ENCODE data around the gene NPFFR1.

NPFFR1 gene

DNA sequence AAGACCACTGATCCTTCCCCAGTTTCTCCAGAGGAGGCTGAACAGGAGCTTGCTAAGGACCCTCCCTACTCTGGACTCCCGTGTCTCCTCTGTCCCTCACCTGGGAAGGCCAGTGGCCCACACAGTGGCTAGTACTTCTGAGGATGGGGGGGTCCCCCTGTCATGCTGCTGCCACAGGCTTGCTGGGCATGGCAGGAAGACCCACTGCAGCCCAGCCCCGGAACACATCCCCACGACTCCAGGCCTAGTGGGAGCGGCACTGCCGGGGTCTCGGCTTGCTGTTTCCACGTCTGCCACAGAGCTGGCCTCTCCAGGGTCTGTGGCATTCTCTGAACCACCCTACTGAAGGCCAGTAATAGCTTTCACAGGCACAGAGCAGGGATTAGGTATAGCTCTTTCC lies 25.9 kb upstream of the NPFFR1 start (continued):
- no peak for TF ChIP-seq RBAK (tag by site-specific recombination; IDR thresholded peaks at IDR 0.05)

DNA sequence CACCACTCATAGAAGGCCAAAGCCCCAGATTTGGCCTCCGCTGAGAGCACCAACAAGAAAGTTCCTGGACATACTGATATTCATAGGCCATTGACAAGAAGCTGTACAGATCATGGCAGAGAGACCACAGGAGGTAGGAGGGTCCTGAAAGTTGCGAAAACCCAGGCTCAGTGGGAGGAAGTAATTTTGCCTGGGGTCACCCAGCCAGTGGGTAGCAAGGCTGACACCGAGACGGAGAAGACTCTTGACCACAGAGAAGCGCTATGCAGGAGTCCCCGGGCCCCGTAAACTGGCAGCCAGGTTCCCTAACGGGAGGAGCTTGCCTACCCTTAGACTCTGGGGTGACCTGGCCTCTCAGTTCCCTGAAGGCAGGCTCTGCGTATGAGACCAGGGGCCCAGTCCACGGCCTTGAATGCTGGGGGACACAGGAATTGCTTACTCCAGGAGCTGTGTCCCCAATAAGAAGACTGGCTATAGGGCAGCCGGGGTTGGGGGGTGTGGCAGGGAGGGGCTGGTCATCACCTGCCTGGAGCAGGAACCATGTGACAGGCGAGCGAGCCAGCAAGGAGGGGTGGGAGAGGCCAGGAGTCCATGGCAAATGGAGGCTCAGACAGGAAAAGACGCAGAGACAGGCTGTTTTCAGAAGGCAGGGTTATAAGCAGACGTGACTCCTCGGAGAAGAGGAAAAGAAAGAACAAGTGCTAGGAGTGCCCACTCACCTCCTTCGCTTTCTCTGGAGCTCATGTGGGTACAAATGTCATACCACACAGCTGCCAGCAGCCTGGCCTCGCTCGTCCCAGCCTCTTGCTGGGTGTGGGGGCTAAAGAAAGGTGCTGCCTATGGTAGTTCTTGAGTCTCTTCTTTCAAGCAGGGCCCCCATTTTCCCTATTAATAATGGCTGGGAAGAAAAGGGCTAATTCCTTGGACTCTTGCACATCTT lies 24.6 kb upstream of the NPFFR1 start:
- Histone ChIP-seq H3K9me3 (ENCODE audit: control insufficient read depth, insufficient read depth, low read depth, low read length) (no peaks in the 10 kb centered on the region), H3K36me3 (ENCODE audit: control insufficient read depth in 2 of 2, insufficient read depth in 1 of 2, low read length in 2 of 2) (no peaks in the 10 kb centered on the region), H3K27ac (ENCODE audit: extremely low read depth, low read depth, low read length) (no peak overlapping the region), H3K4me1 (ENCODE audit: control insufficient read depth, insufficient read depth, low read length) (no peaks in the 10 kb centered on the region), H3K4me3 (ENCODE audit: low read depth, low read length) (no peak overlapping the region)
- TF ChIP-seq KLF1 (tag by site-specific recombination; IDR thresholded peaks at IDR 0.05) (0 out of 2 replicates have a peak, but pooled peaks have one; percentile 11), SP7 (tag by site-specific recombination; IDR thresholded peaks at IDR 0.05) (no peak)
- ChIA-PET CTCF (no interaction called here), POLR2A (no interaction called here)

DNA sequence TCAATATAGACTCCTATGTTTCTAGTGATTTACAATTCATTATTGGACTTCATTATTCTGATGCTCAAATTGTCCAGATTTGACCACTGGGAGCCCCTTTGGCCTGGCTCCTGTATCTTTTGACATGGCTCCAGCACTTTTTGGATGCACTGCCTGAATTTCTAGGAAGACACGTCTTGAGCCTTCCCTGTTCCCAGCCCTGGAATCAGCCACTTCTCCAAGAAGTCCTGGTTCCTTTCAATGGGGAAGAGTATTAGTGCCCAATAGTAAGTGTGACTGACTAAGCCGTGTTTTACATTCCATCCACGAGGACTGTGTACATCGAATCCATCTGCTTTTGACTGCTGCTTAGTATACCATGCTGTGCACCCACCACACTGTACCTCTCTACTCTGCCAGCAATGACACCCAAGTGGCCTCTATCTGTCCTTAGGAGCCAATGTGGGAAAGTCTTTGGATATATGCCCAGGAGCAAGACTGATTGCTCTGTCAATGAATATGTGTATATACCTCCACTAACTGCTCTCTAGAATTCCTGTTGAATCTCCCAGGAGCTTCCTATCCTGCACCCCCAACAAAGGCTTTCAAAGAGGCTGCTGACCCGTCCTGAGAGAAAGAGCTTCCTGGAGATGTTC lies 23.2 kb upstream of the NPFFR1 start:
- ChIA-PET CTCF (no interaction called here), POLR2A (no interaction called here)
- Histone ChIP-seq H3K4me3 (ENCODE audit: low read depth, low read length) (no peak overlapping the region), H3K27ac (ENCODE audit: extremely low read depth, low read depth, low read length) (no peak overlapping the region), H3K36me3 (ENCODE audit: control insufficient read depth in 2 of 2, insufficient read depth in 1 of 2, low read length in 2 of 2) (no peaks in the 10 kb centered on the region), H3K9me3 (ENCODE audit: control insufficient read depth, insufficient read depth, low read depth, low read length) (no peaks in the 10 kb centered on the region), H3K4me1 (ENCODE audit: control insufficient read depth, insufficient read depth, low read length) (no peaks in the 10 kb centered on the region)
- TF ChIP-seq ZBTB21 (tag by site-specific recombination; IDR thresholded peaks at IDR 0.05) = no peak
- TF ChIP-seq, protein P1, sequence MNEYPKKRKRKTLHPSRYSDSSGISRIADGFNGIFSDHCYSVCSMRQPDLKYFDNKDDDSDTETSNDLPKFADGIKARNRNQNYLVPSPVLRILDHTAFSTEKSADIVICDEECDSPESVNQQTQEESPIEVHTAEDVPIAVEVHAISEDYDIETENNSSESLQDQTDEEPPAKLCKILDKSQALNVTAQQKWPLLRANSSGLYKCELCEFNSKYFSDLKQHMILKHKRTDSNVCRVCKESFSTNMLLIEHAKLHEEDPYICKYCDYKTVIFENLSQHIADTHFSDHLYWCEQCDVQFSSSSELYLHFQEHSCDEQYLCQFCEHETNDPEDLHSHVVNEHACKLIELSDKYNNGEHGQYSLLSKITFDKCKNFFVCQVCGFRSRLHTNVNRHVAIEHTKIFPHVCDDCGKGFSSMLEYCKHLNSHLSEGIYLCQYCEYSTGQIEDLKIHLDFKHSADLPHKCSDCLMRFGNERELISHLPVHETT (tag by site-specific recombination; IDR thresholded peaks at IDR 0.05) = no peak

DNA sequence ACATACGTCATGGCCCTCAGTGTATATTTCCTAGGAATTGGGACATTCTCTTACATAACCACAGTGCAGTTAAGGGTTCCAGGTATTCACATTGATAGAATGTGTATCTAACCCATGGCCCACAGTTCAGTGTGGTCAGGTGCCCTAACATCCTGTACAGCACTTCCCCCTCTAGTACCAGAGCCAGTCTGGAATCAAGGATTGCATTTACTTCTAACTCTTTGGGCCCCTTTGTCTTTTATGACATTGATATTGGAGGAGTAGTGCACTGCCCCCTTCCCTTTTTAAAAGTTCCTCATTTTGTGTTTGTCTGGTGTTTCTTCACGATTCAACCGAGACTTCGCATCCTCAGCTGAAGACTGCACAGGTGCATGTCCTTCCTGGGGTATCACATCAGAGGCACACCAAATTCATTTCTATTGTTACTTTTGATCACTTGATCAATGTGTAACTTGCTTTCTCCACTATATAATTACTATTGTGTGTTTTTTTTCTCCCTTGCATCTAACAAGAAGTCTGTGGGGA lies 22.4 kb upstream of the NPFFR1 start:
- Histone ChIP-seq H3K36me3 (ENCODE audit: control insufficient read depth in 2 of 2, insufficient read depth in 1 of 2, low read length in 2 of 2) (no peaks in the 10 kb centered on the region), H3K4me1 (ENCODE audit: control insufficient read depth, insufficient read depth, low read length) (no peaks in the 10 kb centered on the region), H3K9me3 (ENCODE audit: control insufficient read depth, insufficient read depth, low read depth, low read length) (no peaks in the 10 kb centered on the region), H3K27ac (ENCODE audit: extremely low read depth, low read depth, low read length) (no peak overlapping the region), H3K4me3 (ENCODE audit: low read depth, low read length) (no peak overlapping the region)
- POLR2A ChIA-PET = no interaction called here
- CTCF ChIA-PET = no interaction called here
- TF ChIP-seq KLF10 (tag by site-specific recombination; IDR thresholded peaks at IDR 0.05) (no peak), ZNF311 (tag by site-specific recombination; IDR thresholded peaks at IDR 0.05; ENCODE audit: borderline replicate concordance) (no peak), ZNF514 (tag by site-specific recombination; IDR thresholded peaks at IDR 0.05) (no peak), ZNF776 (tag by site-specific recombination; IDR thresholded peaks at IDR 0.05; ENCODE audit: borderline replicate concordance) (no peak)
- TF ChIP-seq, protein P2, sequence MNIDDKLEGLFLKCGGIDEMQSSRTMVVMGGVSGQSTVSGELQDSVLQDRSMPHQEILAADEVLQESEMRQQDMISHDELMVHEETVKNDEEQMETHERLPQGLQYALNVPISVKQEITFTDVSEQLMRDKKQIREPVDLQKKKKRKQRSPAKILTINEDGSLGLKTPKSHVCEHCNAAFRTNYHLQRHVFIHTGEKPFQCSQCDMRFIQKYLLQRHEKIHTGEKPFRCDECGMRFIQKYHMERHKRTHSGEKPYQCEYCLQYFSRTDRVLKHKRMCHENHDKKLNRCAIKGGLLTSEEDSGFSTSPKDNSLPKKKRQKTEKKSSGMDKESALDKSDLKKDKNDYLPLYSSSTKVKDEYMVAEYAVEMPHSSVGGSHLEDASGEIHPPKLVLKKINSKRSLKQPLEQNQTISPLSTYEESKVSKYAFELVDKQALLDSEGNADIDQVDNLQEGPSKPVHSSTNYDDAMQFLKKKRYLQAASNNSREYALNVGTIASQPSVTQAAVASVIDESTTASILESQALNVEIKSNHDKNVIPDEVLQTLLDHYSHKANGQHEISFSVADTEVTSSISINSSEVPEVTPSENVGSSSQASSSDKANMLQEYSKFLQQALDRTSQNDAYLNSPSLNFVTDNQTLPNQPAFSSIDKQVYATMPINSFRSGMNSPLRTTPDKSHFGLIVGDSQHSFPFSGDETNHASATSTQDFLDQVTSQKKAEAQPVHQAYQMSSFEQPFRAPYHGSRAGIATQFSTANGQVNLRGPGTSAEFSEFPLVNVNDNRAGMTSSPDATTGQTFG (tag by site-specific recombination; IDR thresholded peaks at IDR 0.05; ENCODE audit: borderline replicate concordance) = no peak
- TF ChIP-seq, protein P3, sequence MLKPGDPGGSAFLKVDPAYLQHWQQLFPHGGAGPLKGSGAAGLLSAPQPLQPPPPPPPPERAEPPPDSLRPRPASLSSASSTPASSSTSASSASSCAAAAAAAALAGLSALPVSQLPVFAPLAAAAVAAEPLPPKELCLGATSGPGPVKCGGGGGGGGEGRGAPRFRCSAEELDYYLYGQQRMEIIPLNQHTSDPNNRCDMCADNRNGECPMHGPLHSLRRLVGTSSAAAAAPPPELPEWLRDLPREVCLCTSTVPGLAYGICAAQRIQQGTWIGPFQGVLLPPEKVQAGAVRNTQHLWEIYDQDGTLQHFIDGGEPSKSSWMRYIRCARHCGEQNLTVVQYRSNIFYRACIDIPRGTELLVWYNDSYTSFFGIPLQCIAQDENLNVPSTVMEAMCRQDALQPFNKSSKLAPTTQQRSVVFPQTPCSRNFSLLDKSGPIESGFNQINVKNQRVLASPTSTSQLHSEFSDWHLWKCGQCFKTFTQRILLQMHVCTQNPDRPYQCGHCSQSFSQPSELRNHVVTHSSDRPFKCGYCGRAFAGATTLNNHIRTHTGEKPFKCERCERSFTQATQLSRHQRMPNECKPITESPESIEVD (tag by site-specific recombination; IDR thresholded peaks at IDR 0.05) = no peak
- TF ChIP-seq, protein P4, sequence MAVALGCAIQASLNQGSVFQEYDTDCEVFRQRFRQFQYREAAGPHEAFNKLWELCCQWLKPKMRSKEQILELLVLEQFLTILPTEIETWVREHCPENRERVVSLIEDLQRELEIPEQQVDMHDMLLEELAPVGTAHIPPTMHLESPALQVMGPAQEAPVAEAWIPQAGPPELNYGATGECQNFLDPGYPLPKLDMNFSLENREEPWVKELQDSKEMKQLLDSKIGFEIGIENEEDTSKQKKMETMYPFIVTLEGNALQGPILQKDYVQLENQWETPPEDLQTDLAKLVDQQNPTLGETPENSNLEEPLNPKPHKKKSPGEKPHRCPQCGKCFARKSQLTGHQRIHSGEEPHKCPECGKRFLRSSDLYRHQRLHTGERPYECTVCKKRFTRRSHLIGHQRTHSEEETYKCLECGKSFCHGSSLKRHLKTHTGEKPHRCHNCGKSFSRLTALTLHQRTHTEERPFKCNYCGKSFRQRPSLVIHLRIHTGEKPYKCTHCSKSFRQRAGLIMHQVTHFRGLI (tag by site-specific recombination; IDR thresholded peaks at IDR 0.05) = no peak

All from HEK293 (cell line).